DND-41 (cell line): ENCODE results near the gene DLG1.

ENCODE experiments used
- ATAC-seq: fragments of 200-7000 bp; cut with Tn5 transposase; 3 replicates; pipeline ENCODE4 v1.9.1; 2021; ENCODE audit warnings: low read depth; ENCODE audit not compliant: insufficient read depth
- DNase-seq: peaks from one replicate; pipeline ENCODE4 v3.0.0-alpha.2; 2020
- H2AFZ ChIP-seq: 2 replicates; pipeline ENCODE4 v1.6.0; 2012; ENCODE audit warnings: low read depth, low read length
- H3K27ac ChIP-seq: 2 replicates; pipeline ENCODE4 v1.5.1; 2012; ENCODE audit warnings: low read length, inconsistent platforms
- H3K27me3 ChIP-seq: fragments of 200-600 bp; sonication (generic); 2 replicates; pipeline ENCODE4 v1.6.0; 2012; ENCODE audit warnings: low read length, mild to moderate bottlenecking, inconsistent platforms; ENCODE audit not compliant: insufficient read depth, poor library complexity
- H3K36me3 ChIP-seq: 2 replicates; pipeline ENCODE4 v1.5.1; 2012; ENCODE audit warnings: low read length, inconsistent platforms; ENCODE audit not compliant: insufficient read depth
- H3K4me1 ChIP-seq: 2 replicates; pipeline ENCODE4 v1.5.1; 2012; ENCODE audit warnings: mild to moderate bottlenecking, low read length; ENCODE audit not compliant: insufficient read depth
- H3K4me2 ChIP-seq: 2 replicates; pipeline ENCODE4 v1.6.0; 2012; ENCODE audit warnings: mild to moderate bottlenecking, moderate library complexity, low read length, inconsistent platforms; ENCODE audit not compliant: insufficient read depth
- H3K4me3 ChIP-seq, 2 experiments: fragments of 200-600 bp in 1 of 2; shearing (Covaris generic) in 1 of 2; 2 replicates each; pipeline ENCODE4 v1.5.1; 2012 to 2016; ENCODE audit warnings: inconsistent platforms in 2 of 2, low read length in 2 of 2, mild to moderate bottlenecking in 2 of 2, low read depth in 1 of 2, moderate library complexity in 1 of 2
- H3K79me2 ChIP-seq: 2 replicates; pipeline ENCODE4 v1.6.0; 2012; ENCODE audit warnings: low read length, inconsistent platforms; ENCODE audit not compliant: insufficient read depth
- H3K9ac ChIP-seq: 2 replicates; pipeline ENCODE4 v1.6.0; 2012; ENCODE audit warnings: low read depth, mild to moderate bottlenecking, inconsistent platforms, low read length, moderate library complexity
- H3K9me3 ChIP-seq: 2 replicates; pipeline ENCODE4 v1.5.1; 2012; ENCODE audit warnings: low read length, moderate library complexity, mild to moderate bottlenecking, inconsistent platforms; ENCODE audit not compliant: insufficient read depth, severe bottlenecking
- H4K20me1 ChIP-seq: 2 replicates; pipeline ENCODE4 v1.6.0; 2012; ENCODE audit warnings: low read length; ENCODE audit not compliant: insufficient read depth
- EZH2 ChIP-seq: IDR thresholded peaks from 3 replicates; pipeline ENCODE4 v1.6.1; 2012; ENCODE audit warnings: borderline replicate concordance, low read depth, mild to moderate bottlenecking, moderate library complexity, low read length, inconsistent platforms; ENCODE audit not compliant: severe bottlenecking
- TF ChIP-seq, protein P1 (sequence below): IDR thresholded peaks from 2 replicates; pipeline ENCODE4 v1.5.1; 2012; ENCODE audit warnings: borderline replicate concordance, low read length, moderate library complexity, mild to moderate bottlenecking; ENCODE audit not compliant: poor library complexity, severe bottlenecking; ENCODE audit errors: extremely low read depth

The DLG1 gene

DNA sequence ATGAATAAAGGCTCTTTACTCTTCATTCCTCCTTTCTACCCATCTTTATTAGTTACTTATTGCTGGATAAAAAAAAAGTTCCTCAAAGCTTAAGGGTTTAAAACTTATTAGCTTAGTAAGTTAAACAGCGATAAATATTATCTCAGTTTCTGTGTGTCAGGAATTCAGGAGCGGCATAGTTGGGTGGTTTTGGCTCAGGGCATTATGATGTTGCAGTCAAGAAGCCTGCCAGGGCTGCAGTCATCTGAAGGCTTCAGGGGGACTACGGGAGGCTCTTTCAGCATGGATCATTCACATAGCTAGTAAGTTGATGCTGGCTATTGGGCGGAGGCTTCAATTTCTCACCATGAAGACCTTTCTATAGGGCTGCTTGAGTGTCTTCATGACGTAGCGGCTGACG is 1.9 kb upstream of the DLG1 start:
- no peak overlapping the region for H3K9ac ChIP-seq
- no peak overlapping the region for H3K4me2 ChIP-seq
- no peak for DNase-seq
- no peak overlapping the region for H3K4me3 ChIP-seq
- peaks cover 23% of the 10 kb centered on the region for H3K79me2 ChIP-seq
- H3K27me3 ChIP-seq, result peaks cover 21% of the 10 kb centered on the region
- H4K20me1 ChIP-seq, result no peaks in the 10 kb centered on the region
- peaks cover 30% of the 10 kb centered on the region for H3K4me1 ChIP-seq
- H3K27ac ChIP-seq, result no peak overlapping the region
- no peak for TF ChIP-seq EZH2
- TF ChIP-seq, protein P1, sequence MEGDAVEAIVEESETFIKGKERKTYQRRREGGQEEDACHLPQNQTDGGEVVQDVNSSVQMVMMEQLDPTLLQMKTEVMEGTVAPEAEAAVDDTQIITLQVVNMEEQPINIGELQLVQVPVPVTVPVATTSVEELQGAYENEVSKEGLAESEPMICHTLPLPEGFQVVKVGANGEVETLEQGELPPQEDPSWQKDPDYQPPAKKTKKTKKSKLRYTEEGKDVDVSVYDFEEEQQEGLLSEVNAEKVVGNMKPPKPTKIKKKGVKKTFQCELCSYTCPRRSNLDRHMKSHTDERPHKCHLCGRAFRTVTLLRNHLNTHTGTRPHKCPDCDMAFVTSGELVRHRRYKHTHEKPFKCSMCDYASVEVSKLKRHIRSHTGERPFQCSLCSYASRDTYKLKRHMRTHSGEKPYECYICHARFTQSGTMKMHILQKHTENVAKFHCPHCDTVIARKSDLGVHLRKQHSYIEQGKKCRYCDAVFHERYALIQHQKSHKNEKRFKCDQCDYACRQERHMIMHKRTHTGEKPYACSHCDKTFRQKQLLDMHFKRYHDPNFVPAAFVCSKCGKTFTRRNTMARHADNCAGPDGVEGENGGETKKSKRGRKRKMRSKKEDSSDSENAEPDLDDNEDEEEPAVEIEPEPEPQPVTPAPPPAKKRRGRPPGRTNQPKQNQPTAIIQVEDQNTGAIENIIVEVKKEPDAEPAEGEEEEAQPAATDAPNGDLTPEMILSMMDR, result no peak
- no peak for ATAC-seq
- H3K36me3 ChIP-seq, result peaks cover 9% of the 10 kb centered on the region; the same call in 1 of the 2 replicates
- H3K9me3 ChIP-seq, result no peaks in the 10 kb centered on the region
- no peak overlapping the region for H2AFZ ChIP-seq

- Histone ChIP-seq H3K9ac (peak overlapping the region; percentile 89), H3K4me3 (peak overlapping the region; percentile 93 to 96), H3K36me3 (peaks cover 20% of the 10 kb centered on the region; the same call in 1 of the 2 replicates), H4K20me1 (no peaks in the 10 kb centered on the region), H3K27ac (peak overlapping the region; percentile 42; the same call in 1 of the 2 replicates), H3K27me3 (peaks cover 21% of the 10 kb centered on the region), H3K79me2 (peaks cover 30% of the 10 kb centered on the region), H3K4me2 (peak overlapping the region; percentile 97), H3K9me3 (no peaks in the 10 kb centered on the region), H3K4me1 (peaks cover 39% of the 10 kb centered on the region), H2AFZ (peak overlapping the region; percentile 99)
- 0 out of 3 replicates have a peak, but pooled peaks have one; percentile 4 for ATAC-seq
- TF ChIP-seq, protein P1, result no peak
- no peak for TF ChIP-seq EZH2
- DNase-seq, result peak; percentile 23
Observed at GRCh38 chr3:197298945-197299854, 788 bp upstream of the DLG1 start.

- H3K4me1 ChIP-seq, result peaks cover 47% of the 10 kb centered on the region
- H3K4me2 ChIP-seq, result peak overlapping the region; percentile 97
- peaks cover 21% of the 10 kb centered on the region for H3K27me3 ChIP-seq
- TF ChIP-seq, protein P1, result no peak
- TF ChIP-seq EZH2, result no peak
- H3K9me3 ChIP-seq, result no peaks in the 10 kb centered on the region
- H3K9ac ChIP-seq, result peak overlapping the region; percentile 89
- peak overlapping the region; percentile 99 for H2AFZ ChIP-seq
- ATAC-seq (peak; percentile 84), DNase-seq (peak; percentile 94)
- H3K36me3 ChIP-seq, result peaks cover 29% of the 10 kb centered on the region
- peak overlapping the region; percentile 94 for H3K27ac ChIP-seq
- no peaks in the 10 kb centered on the region for H4K20me1 ChIP-seq
- H3K4me3 ChIP-seq, result peak overlapping the region; percentile 93 to 96
- peaks cover 45% of the 10 kb centered on the region for H3K79me2 ChIP-seq
Observed at GRCh38 chr3:197297476-197298340, 704 bp downstream of the DLG1 start.
